ENCODE results near the gene C2CD4D.

The C2CD4D gene

DNA sequence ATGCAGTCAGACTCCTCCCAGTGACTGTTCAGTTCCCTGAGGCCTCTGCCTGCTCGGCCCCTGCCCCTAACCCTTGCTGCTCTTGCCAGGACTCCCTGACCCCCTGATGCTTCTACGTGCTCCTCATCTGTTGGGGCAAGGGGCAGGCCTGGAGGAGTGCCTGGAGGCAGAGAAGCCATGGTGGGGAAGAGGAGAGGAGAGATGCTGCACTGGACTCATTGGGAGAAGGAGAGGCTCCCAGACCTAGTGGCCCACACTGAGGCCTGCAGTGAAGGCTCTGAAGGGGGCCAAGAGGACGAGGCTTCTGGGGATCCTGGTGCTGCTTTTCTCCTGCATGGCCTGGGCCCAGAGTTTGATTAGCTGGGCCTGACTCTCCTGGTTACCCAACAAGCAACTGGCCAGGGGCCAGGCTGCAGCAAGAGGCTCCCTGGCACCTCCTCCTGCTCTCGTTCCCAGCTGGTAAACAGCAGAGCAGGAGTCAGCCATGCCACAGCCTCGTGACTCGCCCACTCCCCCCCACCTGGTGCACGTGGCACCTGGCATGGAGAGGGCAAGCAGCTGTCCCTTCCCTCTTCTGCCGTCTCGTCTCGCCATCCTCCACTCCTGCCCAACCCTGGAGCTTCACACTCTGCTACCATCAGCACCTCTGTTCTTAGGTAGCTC is 7.2 kb downstream of the C2CD4D start:
- ATAC-seq, result no peak

- no peak for ATAC-seq
Observed at GRCh38 chr1:151831605-151832004, 8.0 kb downstream of the C2CD4D start, which contains the start of gene RORC. TSS of gene RORC (minus strand) at chr1:151831802. CDS start at chr1:151831764, 38 bp downstream.

DNA sequence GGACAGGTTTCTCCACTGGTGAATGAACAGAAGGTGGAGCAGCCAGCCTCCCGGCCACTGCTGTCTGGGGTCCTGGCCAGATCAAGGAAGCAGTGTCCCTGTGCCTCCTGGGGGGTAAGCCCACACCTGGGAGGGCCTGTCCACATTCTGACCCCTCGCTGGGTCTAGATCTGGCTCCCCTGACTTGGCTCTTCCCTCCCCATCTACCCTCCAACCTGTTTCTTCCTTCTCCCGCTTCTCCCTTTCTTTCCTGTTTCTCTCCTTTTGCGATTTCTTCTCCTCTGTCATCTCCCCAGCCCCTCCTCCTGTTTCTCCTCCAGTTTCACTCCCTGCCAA is 8.4 kb downstream of the C2CD4D start:
- ATAC-seq, result no peak

DNA sequence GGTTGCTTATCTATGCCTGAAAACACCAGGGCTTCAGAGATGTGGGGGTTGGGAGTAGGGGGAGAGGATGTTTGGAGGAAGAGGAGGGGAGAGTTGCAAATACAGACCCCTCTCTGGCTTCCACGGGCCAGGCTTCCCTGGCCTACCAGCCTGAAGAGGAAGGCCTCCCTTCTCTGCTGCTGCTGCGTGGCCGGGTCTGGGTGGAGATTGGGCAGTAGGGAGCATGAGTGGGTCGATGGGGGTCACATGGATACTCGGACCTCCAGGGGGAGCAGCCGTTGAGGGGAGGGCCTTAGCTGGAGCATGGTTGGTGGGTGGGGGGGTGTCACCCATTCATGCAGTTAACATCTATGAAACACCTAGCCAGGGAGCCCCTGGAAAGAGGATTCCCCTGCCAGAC is 9.6 kb downstream of the C2CD4D start:
- ATAC-seq, result no peak

DNA sequence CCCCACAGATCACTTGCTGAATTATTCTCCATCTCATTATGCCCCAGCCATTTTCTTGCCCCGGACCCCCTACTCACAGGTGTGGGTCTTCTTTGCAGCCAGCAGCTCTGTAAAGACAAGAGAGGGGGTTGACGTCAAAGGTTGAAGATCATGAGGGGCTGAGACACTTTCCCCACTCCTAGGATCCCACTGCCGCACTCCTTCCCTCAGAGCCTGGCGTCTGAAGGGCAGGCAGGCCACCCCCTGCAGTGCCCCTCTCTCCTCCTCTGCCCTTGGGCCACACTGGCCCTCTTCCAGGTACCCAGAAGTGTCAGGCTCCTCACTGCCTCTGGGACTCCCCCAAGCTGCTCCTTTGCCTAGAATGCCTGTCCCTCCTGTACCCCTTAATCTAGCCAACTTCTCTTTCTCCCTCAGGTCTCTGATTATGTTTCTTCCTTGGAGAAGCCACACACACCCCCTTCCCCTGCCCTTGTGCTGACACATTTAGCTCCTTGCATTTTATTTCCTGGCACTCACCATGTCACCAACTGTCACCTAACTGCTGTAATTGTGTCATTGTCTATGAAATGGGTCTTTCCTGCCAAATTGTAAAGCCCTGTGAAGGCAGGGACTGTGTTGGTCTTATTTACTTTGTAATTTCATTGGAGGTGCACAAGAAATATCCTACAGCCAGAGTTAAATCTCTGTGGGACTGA is 10.1 kb downstream of the C2CD4D start:
- no peak for ATAC-seq

DNA sequence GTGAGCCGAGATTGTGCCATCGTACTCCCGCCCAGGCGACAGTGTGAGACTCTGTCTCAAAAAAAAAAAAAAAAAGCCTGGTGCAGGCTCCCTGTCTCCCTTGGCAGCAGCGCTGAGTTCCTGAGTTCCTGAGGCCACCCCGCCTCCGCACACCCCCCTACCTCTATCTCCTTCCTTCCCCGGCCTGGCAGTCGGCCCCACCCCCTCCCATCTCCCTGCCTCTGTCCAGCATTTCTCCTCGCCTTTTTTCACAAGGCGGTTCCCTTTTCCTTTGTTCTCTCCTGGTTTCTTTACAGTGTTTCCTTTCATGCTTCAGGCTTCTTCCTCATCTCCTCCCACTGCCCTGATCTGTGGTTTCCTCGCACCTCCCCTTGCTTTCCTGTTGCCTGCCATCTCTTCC is 10.7 kb downstream of the C2CD4D start:
- ATAC-seq, result no peak

- no peak for ATAC-seq
Observed at GRCh38 chr1:151827853-151828252, 11.8 kb downstream of the C2CD4D start.

GRCh38 chr1:151825751-151826660 is 13.6 kb downstream of the C2CD4D start:
- peak in 1 of 2 donors; percentile 7 for ATAC-seq

DNA sequence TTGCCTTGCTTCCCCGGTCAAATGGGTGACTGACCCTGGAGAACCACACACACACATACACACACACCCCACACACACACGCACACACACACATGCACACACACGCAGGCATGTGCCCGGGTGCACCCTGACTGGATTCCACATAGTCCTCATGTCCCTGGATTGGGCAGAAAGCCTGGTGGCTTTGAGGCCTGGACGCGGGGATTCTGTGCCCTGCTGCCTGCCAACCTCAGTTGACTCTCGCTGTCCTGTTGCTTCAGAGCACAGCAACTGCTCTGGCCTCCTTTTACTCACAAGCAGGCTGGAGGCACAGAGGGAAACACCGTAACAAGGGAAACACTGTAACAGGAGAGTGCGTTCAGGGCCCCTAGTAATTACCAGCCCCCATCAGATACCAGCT is 14.4 kb downstream of the C2CD4D start:
- ATAC-seq, result no peak

GRCh38 chr1:151823175-151823574 is 16.4 kb downstream of the C2CD4D start:
- no peak for ATAC-seq

GRCh38 chr1:151822404-151822803 is 17.2 kb downstream of the C2CD4D start:
- ATAC-seq, result peak; percentile 18 to 28

GRCh38 chr1:151820940-151821339 is 18.7 kb downstream of the C2CD4D start:
- ATAC-seq, result peak in 1 of 2 donors; percentile 26

- ATAC-seq, result peak in 1 of 2 donors; percentile 35
Observed at GRCh38 chr1:151819976-151820623, 19.5 kb downstream of the C2CD4D start.

GRCh38 chr1:151819227-151819835 is 20.3 kb downstream of the C2CD4D start:
- no peak for ATAC-seq

DNA sequence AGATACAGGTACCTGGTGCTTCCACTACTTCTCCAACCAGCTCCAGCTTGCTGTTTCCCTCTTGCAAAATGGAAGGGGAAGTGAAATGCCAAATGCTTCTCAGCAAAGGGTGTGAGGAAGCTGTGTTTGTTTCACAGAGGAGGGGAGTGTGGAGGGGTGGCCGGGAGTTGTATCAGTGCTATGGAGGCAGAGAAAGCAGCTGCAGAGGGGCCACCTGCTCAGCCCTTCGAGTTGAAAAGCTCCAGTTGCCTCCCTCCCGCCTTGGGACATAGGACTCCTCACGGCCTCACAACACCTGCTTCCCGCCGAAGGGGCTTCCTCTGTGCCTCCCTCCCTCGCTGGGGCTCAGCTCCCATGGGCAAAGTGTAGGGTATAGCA is 22.3 kb downstream of the C2CD4D start:
- ATAC-seq, result no peak

DNA sequence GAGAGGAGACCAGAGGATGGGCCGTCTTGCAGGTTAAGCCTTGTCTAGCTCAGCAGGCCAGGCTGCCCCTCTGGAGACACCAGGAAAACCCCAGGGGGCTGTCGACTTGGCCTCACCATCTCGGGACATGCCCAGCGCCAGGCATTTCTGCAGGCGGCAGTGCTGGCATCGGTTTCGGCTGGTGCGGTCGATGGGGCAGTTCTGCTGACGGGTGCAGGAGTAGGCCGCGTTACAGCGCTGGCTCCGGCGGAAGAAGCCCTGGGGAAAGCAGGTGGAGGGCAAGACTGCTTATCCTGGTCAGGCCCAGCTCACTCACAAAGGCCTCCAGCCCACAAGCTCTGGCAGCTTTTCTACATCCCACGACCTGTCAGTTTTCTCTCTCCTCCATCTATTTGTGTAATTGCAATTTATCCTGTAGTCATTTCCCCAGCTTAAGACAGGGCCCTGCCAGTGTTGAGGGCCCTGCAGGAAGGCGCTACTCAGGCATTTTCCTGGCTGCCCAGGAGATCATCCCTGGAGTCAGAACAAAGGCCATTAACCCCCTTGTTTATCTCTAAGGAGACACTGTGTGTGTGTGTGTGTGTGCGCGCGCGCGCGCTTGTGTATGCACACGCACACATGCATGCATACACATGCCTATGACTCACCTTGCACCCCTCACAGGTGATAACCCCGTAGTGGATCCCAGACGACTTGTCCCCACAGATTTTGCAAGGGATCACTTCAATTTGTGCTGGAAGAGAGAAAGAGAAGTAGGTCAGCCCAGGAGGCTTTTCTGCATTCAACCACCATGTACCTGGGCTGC is 22.9 kb downstream of the C2CD4D start:
- ATAC-seq, result no peak

DNA sequence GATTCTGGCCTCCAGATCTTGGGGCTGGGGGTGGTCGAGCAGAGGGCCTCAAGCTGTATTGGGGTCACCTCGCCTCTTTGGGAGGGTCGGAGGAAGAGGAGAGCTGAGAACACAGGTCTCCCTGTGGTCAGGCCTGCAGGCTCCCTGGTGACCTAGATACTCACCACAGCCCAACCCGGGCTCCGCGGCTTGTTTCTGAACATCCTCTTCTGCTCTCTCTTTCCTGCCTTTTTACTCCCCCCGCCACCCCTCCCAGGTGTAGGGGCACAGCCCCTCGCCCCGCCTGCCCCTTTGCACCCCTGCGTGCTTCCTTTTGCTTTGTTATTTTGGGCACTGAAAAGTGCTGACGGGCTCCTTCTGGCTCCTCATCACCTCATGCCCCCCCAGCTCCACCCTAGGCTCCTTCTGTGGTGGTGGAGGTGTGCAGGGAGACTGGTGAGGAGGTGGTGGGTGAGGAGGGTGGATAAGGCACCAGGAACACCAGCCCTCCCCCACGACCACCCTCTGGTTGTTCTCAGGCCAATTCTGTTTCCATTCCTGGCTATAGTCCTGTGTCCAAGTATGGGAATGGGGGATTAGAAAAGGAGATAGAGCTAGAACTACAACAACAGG is 23.8 kb downstream of the C2CD4D start:
- peak in 1 of 2 donors; percentile 27 for ATAC-seq

DNA sequence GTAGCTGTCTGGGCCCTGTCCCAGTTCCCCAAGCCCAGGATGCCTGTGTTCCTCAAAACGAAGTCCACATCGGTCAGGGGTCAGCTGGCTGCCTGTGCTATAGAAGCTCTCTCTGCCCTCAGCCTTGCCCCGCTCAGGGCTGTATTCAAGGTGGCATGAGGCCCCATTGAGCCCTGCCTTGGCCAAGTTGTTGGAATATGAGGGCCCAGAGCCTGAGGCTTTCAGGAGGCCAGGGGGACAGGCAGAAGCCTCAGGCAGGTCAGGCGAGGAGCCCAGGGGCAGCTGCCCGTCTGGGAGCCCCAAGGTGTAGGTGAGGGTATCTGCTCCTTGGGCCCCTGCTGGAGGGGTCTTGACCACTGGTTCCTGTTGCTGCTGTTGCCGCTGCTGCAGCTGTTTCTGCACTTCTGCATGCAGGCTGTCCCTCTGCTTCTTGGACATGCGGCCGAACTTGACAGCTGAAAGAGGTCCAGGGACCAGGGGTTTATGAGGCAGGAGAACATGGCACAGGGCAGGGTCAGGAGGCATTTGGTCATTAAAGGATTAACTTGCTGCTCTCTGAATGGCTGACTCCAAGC is 24.6 kb downstream of the C2CD4D start:
- ATAC-seq, result no peak

DNA sequence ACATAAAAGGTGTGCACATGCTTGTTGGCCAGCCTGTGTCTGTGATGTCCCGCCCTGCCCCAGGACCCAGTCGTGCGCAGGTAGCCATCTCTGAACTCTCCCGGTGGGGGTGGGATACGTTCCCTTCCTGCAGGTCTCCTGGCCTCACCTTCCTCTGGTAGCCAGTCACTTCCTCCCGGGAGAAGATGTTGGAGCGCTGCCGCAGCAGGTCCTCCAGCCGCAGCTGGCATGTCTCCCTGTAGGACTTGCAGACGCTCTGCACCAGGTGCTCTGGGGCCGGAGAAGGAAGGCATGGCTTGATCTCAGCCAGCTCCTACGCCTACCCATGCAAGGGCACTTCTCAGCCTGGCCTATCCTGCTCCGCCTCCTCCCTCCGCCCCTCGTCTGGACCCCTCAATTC is 25.2 kb downstream of the C2CD4D start:
- no peak for ATAC-seq

DNA sequence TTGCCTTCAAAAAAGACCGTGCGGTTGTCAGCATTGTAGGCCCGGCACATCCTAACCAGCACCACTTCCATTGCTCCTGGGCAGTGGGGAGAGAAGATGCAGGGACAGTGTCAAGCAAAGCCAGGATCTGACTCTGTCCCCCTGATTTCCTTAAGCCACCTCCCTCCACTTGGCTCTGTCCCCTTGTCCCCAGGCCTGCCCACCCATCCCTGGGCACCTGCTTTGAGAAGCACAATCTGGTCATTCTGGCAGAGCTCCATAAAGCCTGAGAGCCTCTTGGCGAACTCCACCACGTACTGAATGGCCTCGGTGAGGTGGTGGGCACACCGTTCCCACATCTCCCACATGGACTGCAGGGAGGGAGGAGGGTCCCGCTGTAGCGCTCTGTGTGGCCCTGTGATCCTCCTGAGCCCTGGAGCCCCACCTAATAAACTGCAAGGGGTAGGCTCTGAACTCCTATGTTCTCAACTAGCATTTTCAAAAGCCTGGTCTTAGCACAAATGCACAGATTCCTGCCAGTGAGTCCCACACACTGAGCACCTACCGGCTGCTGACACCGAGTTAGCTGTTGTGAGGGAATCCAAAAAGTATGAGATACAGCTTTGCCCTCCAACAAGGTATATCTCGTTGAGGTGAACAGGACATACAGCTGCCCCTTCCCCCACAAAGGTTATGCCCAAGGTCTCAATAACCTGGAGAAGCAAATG is 26.2 kb downstream of the C2CD4D start:
- ATAC-seq, result no peak

All from activated CD4-positive, CD25-positive, alpha-beta regulatory T cell treated with anti-CD3 and anti-CD28 coated beads, Interleukin-2, amount 50 U/mL, for 24 hours (primary cell).